ENCODE data around the gene ADAM19. TPM values are rescaled to one million over a fixed set of nuclear protein-coding genes. Genes with fewer than 3 reads are reported as not detected.

ADAM19 gene
- total RNA-seq, 1 experiment from 2014 or later = 3.5 TPM

DNA sequence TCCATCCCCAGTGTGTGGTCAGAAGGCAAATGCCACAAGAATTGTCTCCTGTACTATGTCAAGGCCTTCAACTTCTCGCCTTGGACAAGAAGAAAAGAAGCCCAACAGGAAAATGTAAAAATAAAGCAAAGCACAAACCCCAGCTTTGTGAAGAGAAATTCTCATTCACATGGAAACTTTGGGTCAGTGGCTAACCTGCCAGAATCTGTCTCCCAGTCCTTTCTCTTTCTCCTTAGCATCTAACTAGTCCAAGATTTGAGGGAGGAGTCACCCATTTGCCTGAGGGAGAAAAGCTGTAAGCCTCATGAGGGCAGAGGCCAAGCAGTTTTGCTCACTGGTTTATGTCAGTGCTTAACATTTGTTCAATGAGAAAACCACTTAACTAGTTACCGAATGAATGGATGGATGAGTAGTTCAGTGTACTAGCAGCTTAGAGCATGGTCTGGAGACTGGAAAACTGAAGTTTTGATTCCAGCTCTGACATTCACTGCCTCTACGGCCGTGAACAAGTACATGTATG lies 36.0 kb downstream of the ADAM19 start:
- no peaks in the 10 kb centered on the region for H3K9me3 ChIP-seq (ENCODE audit: control insufficient read depth, insufficient read depth, low read depth, low read length)
- no peaks in the 10 kb centered on the region for H3K4me1 ChIP-seq (ENCODE audit: control insufficient read depth, insufficient read depth, low read length)
- no TSS peak for BruUV-seq (replicated peaks)
- no peaks in the 10 kb centered on the region for H3K27me3 ChIP-seq (ENCODE audit: control insufficient read depth, insufficient read depth, low read length)
- no peak for TF ChIP-seq SIN3A (IDR thresholded peaks at IDR 0.05; ENCODE audit: borderline replicate concordance, insufficient read depth, low read depth, low read length)
- TF ChIP-seq, protein P1, sequence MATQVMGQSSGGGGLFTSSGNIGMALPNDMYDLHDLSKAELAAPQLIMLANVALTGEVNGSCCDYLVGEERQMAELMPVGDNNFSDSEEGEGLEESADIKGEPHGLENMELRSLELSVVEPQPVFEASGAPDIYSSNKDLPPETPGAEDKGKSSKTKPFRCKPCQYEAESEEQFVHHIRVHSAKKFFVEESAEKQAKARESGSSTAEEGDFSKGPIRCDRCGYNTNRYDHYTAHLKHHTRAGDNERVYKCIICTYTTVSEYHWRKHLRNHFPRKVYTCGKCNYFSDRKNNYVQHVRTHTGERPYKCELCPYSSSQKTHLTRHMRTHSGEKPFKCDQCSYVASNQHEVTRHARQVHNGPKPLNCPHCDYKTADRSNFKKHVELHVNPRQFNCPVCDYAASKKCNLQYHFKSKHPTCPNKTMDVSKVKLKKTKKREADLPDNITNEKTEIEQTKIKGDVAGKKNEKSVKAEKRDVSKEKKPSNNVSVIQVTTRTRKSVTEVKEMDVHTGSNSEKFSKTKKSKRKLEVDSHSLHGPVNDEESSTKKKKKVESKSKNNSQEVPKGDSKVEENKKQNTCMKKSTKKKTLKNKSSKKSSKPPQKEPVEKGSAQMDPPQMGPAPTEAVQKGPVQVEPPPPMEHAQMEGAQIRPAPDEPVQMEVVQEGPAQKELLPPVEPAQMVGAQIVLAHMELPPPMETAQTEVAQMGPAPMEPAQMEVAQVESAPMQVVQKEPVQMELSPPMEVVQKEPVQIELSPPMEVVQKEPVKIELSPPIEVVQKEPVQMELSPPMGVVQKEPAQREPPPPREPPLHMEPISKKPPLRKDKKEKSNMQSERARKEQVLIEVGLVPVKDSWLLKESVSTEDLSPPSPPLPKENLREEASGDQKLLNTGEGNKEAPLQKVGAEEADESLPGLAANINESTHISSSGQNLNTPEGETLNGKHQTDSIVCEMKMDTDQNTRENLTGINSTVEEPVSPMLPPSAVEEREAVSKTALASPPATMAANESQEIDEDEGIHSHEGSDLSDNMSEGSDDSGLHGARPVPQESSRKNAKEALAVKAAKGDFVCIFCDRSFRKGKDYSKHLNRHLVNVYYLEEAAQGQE (IDR thresholded peaks at IDR 0.05; ENCODE audit: insufficient read depth in 1 of 2, low read depth in 2 of 2, low read length in 1 of 2) = no peak
- no peak for TF ChIP-seq CTCF (IDR thresholded peaks at IDR 0.05)
- TF ChIP-seq TCF7L2 (IDR thresholded peaks at IDR 0.05; ENCODE audit: low read depth, low read length) = no peak
- TF ChIP-seq POLR2AphosphoS5 (IDR thresholded peaks at IDR 0.05; ENCODE audit: low read depth, low read length) = no peak
- CTCF ChIA-PET = no interaction called here
- intact Hi-C loops (cut with micrococcal nuclease; ENCODE audit: unreplicated experiment) = no loop called here
- no peaks in the 10 kb centered on the region for H3K36me3 ChIP-seq (ENCODE audit: control insufficient read depth, insufficient read depth, low read length)
- H3K27ac ChIP-seq (ENCODE audit: low read length) = no peak overlapping the region
- DNase-seq (ENCODE audit: low read depth, low spot score) = no peak
- H3K4me3 ChIP-seq (ENCODE audit: low read depth in 2 of 2, low read length in 2 of 2) = no peak overlapping the region
- no peak; the same call in 1 of the 2 replicates for ATAC-seq
- in situ Hi-C loops (cut with HindIII; ENCODE audit: low pct_unique_long_range_greater_than_20kb, low sequenced_read_pairs) = no loop called here
- POLR2A ChIA-PET = no interaction called here

GRCh38 chr5:157538311-157538710 lies 37.3 kb downstream of the ADAM19 start:
- TF ChIP-seq, protein P1 (IDR thresholded peaks at IDR 0.05; ENCODE audit: insufficient read depth in 1 of 2, low read depth in 2 of 2, low read length in 1 of 2) = no peak
- TF ChIP-seq POLR2AphosphoS5 (IDR thresholded peaks at IDR 0.05; ENCODE audit: low read depth, low read length) = no peak
- no peak for TF ChIP-seq SIN3A (IDR thresholded peaks at IDR 0.05; ENCODE audit: borderline replicate concordance, insufficient read depth, low read depth, low read length)
- no peak for TF ChIP-seq TCF7L2 (IDR thresholded peaks at IDR 0.05; ENCODE audit: low read depth, low read length)
- no peak for TF ChIP-seq CTCF (IDR thresholded peaks at IDR 0.05)
- in situ Hi-C loops (cut with HindIII; ENCODE audit: low pct_unique_long_range_greater_than_20kb, low sequenced_read_pairs) = no loop called here
- intact Hi-C loops (cut with micrococcal nuclease; ENCODE audit: unreplicated experiment) = no loop called here
- H3K9me3 ChIP-seq (ENCODE audit: control insufficient read depth, insufficient read depth, low read depth, low read length) = no peaks in the 10 kb centered on the region
- DNase-seq (ENCODE audit: low read depth, low spot score) = no peak
- POLR2A ChIA-PET = no interaction called here
- no peaks in the 10 kb centered on the region for H3K27me3 ChIP-seq (ENCODE audit: control insufficient read depth, insufficient read depth, low read length)
- CTCF ChIA-PET = no interaction called here
- ATAC-seq = no peak
- H3K4me1 ChIP-seq (ENCODE audit: control insufficient read depth, insufficient read depth, low read length) = no peaks in the 10 kb centered on the region
- BruUV-seq (replicated peaks) = no TSS peak
- H3K4me3 ChIP-seq (ENCODE audit: low read depth in 2 of 2, low read length in 2 of 2) = no peak overlapping the region
- H3K27ac ChIP-seq (ENCODE audit: low read length) = no peak overlapping the region
- H3K36me3 ChIP-seq (ENCODE audit: control insufficient read depth, insufficient read depth, low read length) = no peaks in the 10 kb centered on the region

All from Panc1 (cell line).